Epithelial cell of esophagus (primary cell): ENCODE data around the gene ACOT11.

Source experiments
- DNase-seq: peaks from one replicate; pipeline ENCODE4 v3.0.0; 2010; ENCODE audit warnings: low read depth
- H3K4me3 ChIP-seq: 2 replicates; pipeline ENCODE4 v1.5.1; 2011; ENCODE audit warnings: mild to moderate bottlenecking, low read length, control low read depth
- CTCF ChIP-seq: IDR thresholded peaks from 2 replicates; pipeline ENCODE4 v1.5.1; 2011; ENCODE audit warnings: low read depth, mild to moderate bottlenecking, low read length, control low read depth, inconsistent platforms; ENCODE audit not compliant: insufficient read depth; ENCODE audit errors: missing control alignments

ACOT11 gene

GRCh38 chr1:54538538-54538937, 9.5 kb upstream of the ACOT11 start:
- no peak for TF ChIP-seq CTCF
- no peak overlapping the region for H3K4me3 ChIP-seq
- DNase-seq = no peak

- DNase-seq = no peak
- no peak overlapping the region for H3K4me3 ChIP-seq
- TF ChIP-seq CTCF = no peak
Measured at GRCh38 chr1:54540582-54541295, 7.3 kb upstream of the ACOT11 start.

GRCh38 chr1:54542120-54542961, 5.7 kb upstream of the ACOT11 start:
- TF ChIP-seq CTCF = no peak
- peak overlapping the region; percentile 51 for H3K4me3 ChIP-seq
- DNase-seq = peak; percentile 95

- DNase-seq = peak; percentile 36
- no peak for TF ChIP-seq CTCF
- H3K4me3 ChIP-seq = peak overlapping the region; percentile 51
Measured at GRCh38 chr1:54542962-54543539, 5.0 kb upstream of the ACOT11 start.

GRCh38 chr1:54543729-54544496, 4.1 kb upstream of the ACOT11 start:
- no peak for TF ChIP-seq CTCF
- no peak overlapping the region for H3K4me3 ChIP-seq
- peak; percentile 57 for DNase-seq

GRCh38 chr1:54545916-54546635, 2.0 kb upstream of the ACOT11 start:
- no peak overlapping the region for H3K4me3 ChIP-seq
- no peak for TF ChIP-seq CTCF
- no peak for DNase-seq
